Endothelial cell of umbilical vein (primary cell): Measurements from ENCODE around the gene PUS10. TPM values are rescaled to one million over a fixed set of nuclear protein-coding genes. Genes with fewer than 3 reads are reported as not detected.
"Not testable (repeated sequence)": the region's sequence is repeated elsewhere in the genome, so short reads cannot be mapped to it uniquely, and the experiment has no call there.

ENCODE experiments used
- BruUV-seq: library from RNA; stranded (reverse); fragments of 400-500 nt; replicated peaks from 2 replicates; lab custom pipeline; 2021; lab: Mats Ljungman, UMichigan
- CTCF ChIA-PET: fragments of 300-600, 350-600 bp; sonication (Branson Sonifier 250); formaldehyde crosslinking; loops from one replicate; lab custom pipeline; 2021; ENCODE audit warnings: antibody characterized with exemption, inconsistent platforms; lab: Charles Lee
- POLR2A ChIA-PET: fragments of 300-600, 350-600 bp; sonication (Branson Sonifier 250); formaldehyde crosslinking; loops from one replicate; lab custom pipeline; 2021; ENCODE audit warnings: antibody characterized with exemption, inconsistent platforms; lab: Charles Lee
- DNase-seq: peaks from one replicate; pipeline ENCODE4 v3.0.0-alpha.2; 2011; ENCODE audit warnings: low read depth, low spot score
- FAIRE-seq: peaks from 2 replicates; lab custom pipeline; 2011; peaks lifted over from hg19 to GRCh38; lab: Jason Lieb, UNC
- H2AFZ ChIP-seq: 2 replicates; pipeline ENCODE4 v1.6.0; 2012; ENCODE audit warnings: low read depth, low read length, control low read depth, inconsistent platforms
- H3K27ac ChIP-seq: 2 replicates; pipeline ENCODE4 v1.5.1; 2011; ENCODE audit warnings: low read depth, mild to moderate bottlenecking, control low read depth, low read length, moderate library complexity; ENCODE audit not compliant: insufficient read depth
- H3K27me3 ChIP-seq, 2 experiments: 2 replicates each; pipeline versions ENCODE4 v1.6.0 to v1.6.1; 2011; ENCODE audit warnings: low read length in 2 of 2, mixed read lengths in 1 of 2; ENCODE audit not compliant: control insufficient read depth in 2 of 2, insufficient read depth in 2 of 2
- H3K36me3 ChIP-seq, 2 experiments: 2 replicates in 1 of 2; 3 replicates in 1 of 2; pipeline ENCODE4 v1.5.1; 2011; ENCODE audit warnings: low read length in 2 of 2, mild to moderate bottlenecking in 1 of 2, moderate library complexity in 1 of 2; ENCODE audit not compliant: control insufficient read depth in 2 of 2, insufficient read depth in 2 of 2; ENCODE audit errors: extremely low read depth in 1 of 2
- H3K4me1 ChIP-seq: 3 replicates; pipeline ENCODE4 v1.5.1; 2011; ENCODE audit warnings: mild to moderate bottlenecking, low read length; ENCODE audit not compliant: control insufficient read depth, insufficient read depth; ENCODE audit errors: extremely low read depth
- H3K4me2 ChIP-seq: 2 replicates; pipeline ENCODE4 v1.6.1; 2011; ENCODE audit warnings: low read length, control low read depth, mixed read lengths; ENCODE audit not compliant: insufficient read depth
- H3K4me3 ChIP-seq, 3 experiments: fragments of 200-600 bp in 1 of 3; sonication (generic), shearing (Covaris generic) in 1 of 3; replicated peaks in 1 of 3; 2 replicates each; pipeline ENCODE4 v1.5.1; 2011 to 2016; ENCODE audit warnings: control low read depth in 3 of 3, low read length in 3 of 3, mild to moderate bottlenecking in 2 of 3, inconsistent platforms in 1 of 3, low read depth in 1 of 3, moderate library complexity in 1 of 3; ENCODE audit not compliant: insufficient read depth in 1 of 3
- H3K79me2 ChIP-seq: 2 replicates; pipeline ENCODE4 v1.6.0; 2012; ENCODE audit warnings: low read length, inconsistent platforms; ENCODE audit not compliant: control insufficient read depth, insufficient read depth
- H3K9ac ChIP-seq: replicated peaks from 2 replicates; pipeline ENCODE3; 2011; ENCODE audit warnings: low read length, control low read depth; ENCODE audit not compliant: insufficient read depth; ENCODE audit errors: extremely low read depth
- H3K9me1 ChIP-seq: replicated peaks from 3 replicates; pipeline ENCODE4 v1.6.0; 2011; ENCODE audit warnings: mild to moderate bottlenecking, low read length; ENCODE audit not compliant: control insufficient read depth, insufficient read depth; ENCODE audit errors: extremely low read depth
- H3K9me3 ChIP-seq: replicated peaks from 2 replicates; pipeline ENCODE4 v1.5.1; 2012; ENCODE audit warnings: low read length, inconsistent platforms; ENCODE audit not compliant: control insufficient read depth, insufficient read depth
- H4K20me1 ChIP-seq: replicated peaks from 2 replicates; pipeline ENCODE3; 2011; ENCODE audit warnings: mild to moderate bottlenecking, low read length; ENCODE audit not compliant: control insufficient read depth, insufficient read depth; ENCODE audit errors: extremely low read depth
- EZH2 ChIP-seq: IDR thresholded peaks from 2 replicates; pipeline ENCODE4 v1.6.1; 2012; ENCODE audit warnings: borderline replicate concordance, low read depth, mild to moderate bottlenecking, moderate library complexity, low read length, inconsistent platforms; ENCODE audit not compliant: severe bottlenecking
- FOS ChIP-seq: IDR thresholded peaks from 2 replicates; pipeline ENCODE4 v1.6.1; 2011; ENCODE audit warnings: mild to moderate bottlenecking, low read length, moderate library complexity, borderline replicate concordance; ENCODE audit not compliant: insufficient read depth
- GATA2 ChIP-seq: IDR thresholded peaks from 2 replicates; pipeline ENCODE4 v1.7.0; 2011; ENCODE audit warnings: low read depth, mild to moderate bottlenecking, moderate library complexity, mixed read lengths, low read length; ENCODE audit not compliant: insufficient read length, insufficient read depth
- JUN ChIP-seq: IDR thresholded peaks from 2 replicates; pipeline ENCODE4 v1.6.1; 2011; ENCODE audit warnings: borderline replicate concordance, low read depth; ENCODE audit not compliant: insufficient read length, insufficient read depth
- MAX ChIP-seq: IDR thresholded peaks from 2 replicates; pipeline ENCODE4 v1.6.1; 2011; ENCODE audit not compliant: insufficient read depth, insufficient read length
- MYC ChIP-seq: IDR thresholded peaks from one replicate; pipeline ENCODE4 v1.6.1; 2011; ENCODE audit warnings: mild to moderate bottlenecking, low read depth, low read length
- POLR2A ChIP-seq: IDR thresholded peaks from 2 replicates; pipeline ENCODE4 v1.6.1; 2012; ENCODE audit warnings: low read depth, mild to moderate bottlenecking, control low read depth, low read length
- POLR2AphosphoS5 ChIP-seq: IDR thresholded peaks from 2 replicates; pipeline ENCODE4 v1.6.1; 2012; ENCODE audit warnings: low read depth, mild to moderate bottlenecking, control low read depth, low read length, moderate library complexity; ENCODE audit not compliant: insufficient read depth
- dilution Hi-C: fragments of 300-500 bp; cut with MboI; formaldehyde crosslinking; loops from one replicate; pipeline ENCODE4 v1.15.0; 2019; ENCODE audit warnings: low sequenced_read_pairs; ENCODE audit not compliant: extremely low pct_ligation_motif_present
- intact Hi-C: fragments of 100-400 bp; cut with micrococcal nuclease; formaldehyde crosslinking; loops from one replicate; pipeline ENCODE4 v1.10.0; 2022
- polyA plus RNA-seq, 4 experiments: library from polyadenylated mRNA; depleted of rRNA in 3 of 4; stranded (reverse) in 3 of 4; unstranded in 1 of 4; fragments of >200 nt; gene quantifications; 2 replicates each; pipeline versions ENCODE4 v1.2.1 to v1.2.3, GENCODE V29; 2011 to 2012; ENCODE audit warnings: missing spikeins in 1 of 4
- total RNA-seq: library from RNA; stranded (reverse); gene quantifications from 2 replicates; pipeline ENCODE4 v1.2.3, GENCODE V29; 2021
- TF ChIP-seq, protein P1 (sequence below), 2 donors: IDR thresholded peaks; 1 replicate in 1 of 2; 2 replicates in 1 of 2; pipeline ENCODE4 v1.5.1; 2011; ENCODE audit warnings: low read length in 2 of 2, mild to moderate bottlenecking in 2 of 2, moderate library complexity in 2 of 2, control low read depth in 1 of 2, inconsistent platforms in 1 of 2, low read depth in 1 of 2; ENCODE audit not compliant: insufficient read depth in 1 of 2; ENCODE audit errors: extremely low read depth in 1 of 2

PUS10 gene
- total and polyA plus RNA-seq, 2 donors (not counting 3 experiments of a cell fraction or from before 2014, with no cell fraction given) = 3.7 to 10.3 TPM

- Histone ChIP-seq H3K27me3 (no peaks in the 10 kb centered on the region), H3K4me2 (no peak overlapping the region), H2AFZ (no peak overlapping the region), H3K9ac (no peak overlapping the region), H4K20me1 (no peaks in the 10 kb centered on the region), H3K9me3 (no peaks in the 10 kb centered on the region), H3K4me3 (no peak overlapping the region), H3K4me1 (no peaks in the 10 kb centered on the region), H3K27ac (no peak overlapping the region), H3K36me3 (peaks cover 0 to 3% of the 10 kb centered on the region in 2 experiments), H3K79me2 (peaks cover 2% of the 10 kb centered on the region), H3K9me1 (no peaks in the 10 kb centered on the region)
- intact Hi-C loops = no loop called here
- no peak for DNase-seq
- TF ChIP-seq POLR2A (no peak), GATA2 (no peak)
- POLR2A ChIA-PET = no interaction called here
- dilution Hi-C loops = no loop called here
- CTCF ChIA-PET = no interaction called here
- FAIRE-seq = no peak
- BruUV-seq = no TSS peak
Measured at GRCh38 chr2:61044636-61045035, 26.6 kb upstream of the PUS10 start.

DNA sequence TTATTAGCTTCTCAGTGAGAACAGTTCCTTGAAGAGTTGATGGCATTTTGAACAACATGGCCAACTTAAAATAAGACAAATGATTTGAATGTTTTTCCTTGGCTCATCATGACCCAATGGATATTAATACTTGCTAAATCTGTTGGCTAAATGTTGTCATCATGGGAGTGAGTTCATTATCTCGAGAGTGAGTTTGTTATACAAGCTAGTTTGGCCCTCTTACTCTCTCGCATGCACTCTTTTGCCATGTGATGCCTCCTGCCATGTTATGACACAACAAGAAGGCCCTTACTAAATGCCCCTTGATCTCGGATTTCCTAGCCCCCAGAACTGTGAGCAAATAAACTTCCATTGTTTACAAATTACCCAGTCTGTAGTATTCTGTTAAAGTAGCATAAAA, 24.8 kb upstream of the PUS10 start:
- POLR2A ChIA-PET = no interaction called here
- FAIRE-seq = no peak
- dilution Hi-C loops = no loop called here

DNA sequence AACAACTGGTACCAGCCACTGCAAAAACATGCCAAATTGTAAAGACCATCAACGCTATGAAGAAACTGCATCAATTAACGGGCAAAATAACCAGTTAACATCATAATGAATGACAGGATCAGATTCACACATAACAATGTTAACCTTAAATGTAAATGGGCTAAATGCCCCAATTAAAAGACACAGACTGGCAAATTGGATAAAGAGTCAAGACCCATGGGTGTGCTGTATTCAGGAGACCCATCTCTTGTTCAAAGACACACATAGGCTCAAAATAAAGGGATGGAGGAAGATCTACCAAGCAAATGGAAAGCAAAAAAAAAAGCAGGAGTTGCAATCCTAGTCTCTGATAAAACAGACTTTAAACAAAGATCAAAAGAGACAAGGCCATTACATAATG, 18.6 kb upstream of the PUS10 start:
- DNase-seq, H3K36me3 ChIP-seq, H2AFZ ChIP-seq, CTCF ChIA-PET, H3K9me3 ChIP-seq, FAIRE-seq, H3K9ac ChIP-seq, intact Hi-C loops, POLR2A ChIA-PET, H4K20me1 ChIP-seq, H3K9me1 ChIP-seq, H3K27me3 ChIP-seq, H3K79me2 ChIP-seq, dilution Hi-C loops, BruUV-seq, H3K4me1 ChIP-seq, H3K4me2 ChIP-seq, H3K4me3 ChIP-seq, H3K27ac ChIP-seq: not testable (repeated sequence)

More for the DNA sequence above, 24.8 kb upstream of the PUS10 start:
- Histone ChIP-seq H3K4me3 (no peak overlapping the region), H3K9me1 (no peaks in the 10 kb centered on the region), H3K9me3 (no peaks in the 10 kb centered on the region), H3K9ac (no peak overlapping the region), H3K79me2 (peaks cover 2% of the 10 kb centered on the region), H3K4me2 (no peak overlapping the region), H4K20me1 (no peaks in the 10 kb centered on the region), H3K27me3 (no peaks in the 10 kb centered on the region), H3K36me3 (no peaks in the 10 kb centered on the region), H3K27ac (no peak overlapping the region), H3K4me1 (no peaks in the 10 kb centered on the region), H2AFZ (no peak overlapping the region)
- no peak for DNase-seq
- BruUV-seq = no TSS peak
- CTCF ChIA-PET = interaction anchor here (1.1 kb wide), 1 partner anchor 11 kb away, joined by 3 read pairs; no protein-coding TSS in a partner anchor
- TF ChIP-seq MYC (no peak), FOS (no peak), POLR2AphosphoS5 (no peak), POLR2A (no peak), MAX (no peak), JUN (no peak), GATA2 (no peak), EZH2 (no peak)
- TF ChIP-seq, protein P1, sequence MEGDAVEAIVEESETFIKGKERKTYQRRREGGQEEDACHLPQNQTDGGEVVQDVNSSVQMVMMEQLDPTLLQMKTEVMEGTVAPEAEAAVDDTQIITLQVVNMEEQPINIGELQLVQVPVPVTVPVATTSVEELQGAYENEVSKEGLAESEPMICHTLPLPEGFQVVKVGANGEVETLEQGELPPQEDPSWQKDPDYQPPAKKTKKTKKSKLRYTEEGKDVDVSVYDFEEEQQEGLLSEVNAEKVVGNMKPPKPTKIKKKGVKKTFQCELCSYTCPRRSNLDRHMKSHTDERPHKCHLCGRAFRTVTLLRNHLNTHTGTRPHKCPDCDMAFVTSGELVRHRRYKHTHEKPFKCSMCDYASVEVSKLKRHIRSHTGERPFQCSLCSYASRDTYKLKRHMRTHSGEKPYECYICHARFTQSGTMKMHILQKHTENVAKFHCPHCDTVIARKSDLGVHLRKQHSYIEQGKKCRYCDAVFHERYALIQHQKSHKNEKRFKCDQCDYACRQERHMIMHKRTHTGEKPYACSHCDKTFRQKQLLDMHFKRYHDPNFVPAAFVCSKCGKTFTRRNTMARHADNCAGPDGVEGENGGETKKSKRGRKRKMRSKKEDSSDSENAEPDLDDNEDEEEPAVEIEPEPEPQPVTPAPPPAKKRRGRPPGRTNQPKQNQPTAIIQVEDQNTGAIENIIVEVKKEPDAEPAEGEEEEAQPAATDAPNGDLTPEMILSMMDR (IDR thresholded peaks at IDR 0.05; ENCODE audit: extremely low read depth in 1 of 2, insufficient read depth in 1 of 2, low read depth in 1 of 2, low read length in 2 of 2) = no peak
- intact Hi-C loops = no loop called here
